Stimulated activated CD4-positive, alpha-beta T cell treated with anti-CD3 and anti-CD28 coated beads, Interleukin-15, amount 100 ng/mL, for 1 hour (primary cell): ENCODE results near the gene MAP3K7CL.
"Not testable (repeated sequence)": the region's sequence is repeated elsewhere in the genome, so short reads cannot be mapped to it uniquely, and the experiment has no call there.

Experiments
- DNase-seq, 2 donors: peaks; one replicate each; pipeline ENCODE4 v3.0.0-alpha.2; 2020; ENCODE audit warnings: low read depth in 1 of 2, low spot score in 1 of 2

Gene MAP3K7CL

GRCh38 chr21:29133241-29133640, 2.8 kb downstream of the MAP3K7CL start:
- no peak for DNase-seq

GRCh38 chr21:29133796-29134195, 3.4 kb downstream of the MAP3K7CL start:
- no peak for DNase-seq

GRCh38 chr21:29135481-29135880, 5.0 kb downstream of the MAP3K7CL start:
- DNase-seq: no peak

GRCh38 chr21:29136033-29136432, 5.6 kb downstream of the MAP3K7CL start:
- no peak for DNase-seq

GRCh38 chr21:29144736-29145353, 14.4 kb downstream of the MAP3K7CL start:
- DNase-seq: no peak

GRCh38 chr21:29145354-29145782, 14.9 kb downstream of the MAP3K7CL start:
- no peak for DNase-seq

GRCh38 chr21:29145852-29146453, 15.5 kb downstream of the MAP3K7CL start:
- DNase-seq: no peak

- no peak for DNase-seq
These were observed 16.3 kb downstream of the MAP3K7CL start for GRCh38 chr21:29146726-29147125.

GRCh38 chr21:29148530-29148929, 18.1 kb downstream of the MAP3K7CL start:
- DNase-seq: no peak

GRCh38 chr21:29149808-29150425, 19.5 kb downstream of the MAP3K7CL start:
- DNase-seq: no peak

- DNase-seq: no peak
These were observed 21.5 kb downstream of the MAP3K7CL start for GRCh38 chr21:29151931-29152330.

- DNase-seq: no peak
These were observed 22.5 kb downstream of the MAP3K7CL start for GRCh38 chr21:29152916-29153315.

- DNase-seq: no peak
These were observed 23.8 kb downstream of the MAP3K7CL start for GRCh38 chr21:29154270-29154669.

GRCh38 chr21:29155118-29155932, 24.9 kb downstream of the MAP3K7CL start:
- no peak for DNase-seq

- no peak for DNase-seq
These were observed 25.5 kb downstream of the MAP3K7CL start for GRCh38 chr21:29155933-29156260.

GRCh38 chr21:29157080-29157479, 26.6 kb downstream of the MAP3K7CL start:
- DNase-seq: no peak

- DNase-seq: no peak
These were observed 29.4 kb downstream of the MAP3K7CL start for GRCh38 chr21:29159842-29160241.

- not testable (repeated sequence) for DNase-seq
These were observed 32.4 kb downstream of the MAP3K7CL start for GRCh38 chr21:29162825-29163224.

- DNase-seq: no peak
These were observed 33.1 kb downstream of the MAP3K7CL start for GRCh38 chr21:29163341-29164115.

- DNase-seq: no peak
These were observed 34.0 kb downstream of the MAP3K7CL start for GRCh38 chr21:29164323-29164942.

GRCh38 chr21:29166323-29166722, 35.9 kb downstream of the MAP3K7CL start:
- DNase-seq: no peak
